Transverse colon (tissue), 4 donors: ENCODE results near the gene SNTN. TPM values are rescaled to one million over a fixed set of nuclear protein-coding genes. Genes with fewer than 3 reads are reported as not detected.

Experiments
- DNase-seq: peaks from one replicate; pipeline ENCODE4 v3.0.0-alpha.2; 2019
- H3K27ac ChIP-seq, 4 donors: fragments of 200-600 bp; sonication (generic); 2 replicates each; pipeline ENCODE4 v1.5.1; 2016 to 2018; ENCODE audit warnings: inconsistent platforms in 4 of 4
- H3K27me3 ChIP-seq: fragments of 200-600 bp; sonication (generic); 2 replicates; pipeline ENCODE4 v1.5.1; 2017; ENCODE audit warnings: inconsistent platforms
- H3K36me3 ChIP-seq, 4 donors: fragments of 200-600 bp; sonication (generic); 2 replicates each; pipeline ENCODE4 v1.5.1; 2017 to 2019; ENCODE audit warnings: inconsistent platforms in 4 of 4
- H3K4me1 ChIP-seq, 4 donors: fragments of 200-600 bp; sonication (generic); 2 replicates each; pipeline ENCODE4 v1.5.1; 2017 to 2020; ENCODE audit warnings: inconsistent platforms in 4 of 4
- H3K4me3 ChIP-seq, 4 donors: fragments of 200-600 bp; sonication (generic); 1 replicate in 1 of 4; 2 replicates in 3 of 4; pipeline versions ENCODE4 v1.5.1 to v1.6.1; 2017 to 2019; ENCODE audit warnings: inconsistent platforms in 4 of 4
- H3K9me3 ChIP-seq, 2 donors: fragments of 200-600 bp; sonication (generic); 2 replicates each; pipeline ENCODE4 v1.5.1; 2017 to 2019; ENCODE audit warnings: inconsistent platforms in 2 of 2
- CTCF ChIP-seq, 5 experiments: fragments of 200-600 bp in 3 of 5; fragments of 450-650 bp in 2 of 5; sonication (generic) in 3 of 5; IDR thresholded peaks; 1 replicate in 2 of 5; 2 replicates in 3 of 5; pipeline ENCODE4 v1.5.1; 2016 to 2017; ENCODE audit warnings: antibody characterized with exemption in 5 of 5, inconsistent platforms in 3 of 5, mild to moderate bottlenecking in 2 of 5, moderate library complexity in 1 of 5
- EP300 ChIP-seq: sonication (generic); formaldehyde crosslinking; IDR thresholded peaks from one replicate; pipeline ENCODE4 v1.6.1; 2017; ENCODE audit warnings: antibody characterized with exemption, low read depth
- POLR2A ChIP-seq: fragments of 450-650 bp; IDR thresholded peaks from one replicate; pipeline ENCODE4 v1.6.1; 2016; ENCODE audit warnings: antibody characterized with exemption, mild to moderate bottlenecking, moderate library complexity
- POLR2AphosphoS5 ChIP-seq, 3 donors: sonication (generic); formaldehyde crosslinking; IDR thresholded peaks; one replicate each; pipeline ENCODE4 v1.6.1; 2016; ENCODE audit warnings: antibody characterized with exemption in 3 of 3
- WGBS, 2 donors: methylation state at CpG; one replicate each; pipeline ENCODE4 v1.1.5; 2018; ENCODE audit warnings: low coverage in 1 of 2; 5-methylcytosine and 5-hydroxymethylcytosine counted together
- in situ Hi-C, 4 donors: fragments of 200-750 bp; cut with MboI; loops; one replicate each; pipeline versions ENCODE4 v1.15.0 to v1.15.1; 2017; ENCODE audit warnings: low sequenced_read_pairs in 3 of 4, low pct_ligation_motif_present in 1 of 4, low pct_unique_long_range_greater_than_20kb in 1 of 4
- intact Hi-C: fragments of 100-400 bp; cut with DNase I; formaldehyde crosslinking; loops from one replicate; pipeline ENCODE4 v1.15.1; 2023; ENCODE audit warnings: low total_unique reads
- total RNA-seq, 4 donors: library from RNA; depleted of rRNA; stranded (reverse); fragments of >200 nt; gene quantifications; one replicate each; pipeline ENCODE4 v1.1.0, GENCODE V29; 2016

The SNTN gene
- total RNA-seq, 4 donors from 2014 or later, result not detected

GRCh38 chr3:63655519-63655918, 3.0 kb downstream of the SNTN start:
- H3K9me3 ChIP-seq, result no peaks in the 10 kb centered on the region
- H3K4me3 ChIP-seq, result no peak overlapping the region
- intact Hi-C loops (no loop called here), in situ Hi-C loops (no loop called here)
- DNase-seq, result no peak
- TF ChIP-seq POLR2A (no peak), EP300 (no peak), POLR2AphosphoS5 (IDR thresholded peaks at IDR 0.05) (no peak), CTCF (IDR thresholded peaks at IDR 0.05) (no peak)
- WGBS, 2 donors, result 63 to 70% methylated on average over 4 of the region's 4 CpGs
- no peaks in the 10 kb centered on the region for H3K4me1 ChIP-seq
- no peak overlapping the region for H3K27ac ChIP-seq
- no peaks in the 10 kb centered on the region for H3K36me3 ChIP-seq
- H3K27me3 ChIP-seq, result no peaks in the 10 kb centered on the region

GRCh38 chr3:63656786-63657185, 4.3 kb downstream of the SNTN start:
- Histone ChIP-seq H3K36me3 (no peaks in the 10 kb centered on the region), H3K27ac (no peak overlapping the region), H3K4me1 (no peaks in the 10 kb centered on the region), H3K27me3 (no peaks in the 10 kb centered on the region), H3K9me3 (no peaks in the 10 kb centered on the region), H3K4me3 (no peak overlapping the region)
- no peak for DNase-seq
- WGBS, 2 donors, result 77 to 90% methylated on average over 5 to 6 of the region's 6 CpGs
- in situ Hi-C loops (no loop called here), intact Hi-C loops (no loop called here)
- TF ChIP-seq CTCF (IDR thresholded peaks at IDR 0.05) (no peak), POLR2AphosphoS5 (IDR thresholded peaks at IDR 0.05) (no peak)

GRCh38 chr3:63661242-63661641, 8.8 kb downstream of the SNTN start:
- Histone ChIP-seq H3K4me3 (no peak overlapping the region), H3K27ac (no peak overlapping the region), H3K4me1 (no peaks in the 10 kb centered on the region), H3K9me3 (no peaks in the 10 kb centered on the region), H3K36me3 (no peaks in the 10 kb centered on the region), H3K27me3 (no peaks in the 10 kb centered on the region)
- TF ChIP-seq EP300 (no peak), POLR2AphosphoS5 (IDR thresholded peaks at IDR 0.05) (no peak), CTCF (IDR thresholded peaks at IDR 0.05) (no peak), POLR2A (no peak)
- in situ Hi-C loops, result no loop called here
- intact Hi-C loops, result no loop called here
- DNase-seq, result no peak
- WGBS, 2 donors, result 55 to 82% methylated on average over 1 of the region's 1 CpG

GRCh38 chr3:63662011-63662410, 9.5 kb downstream of the SNTN start:
- intact Hi-C loops (no loop called here), in situ Hi-C loops (no loop called here)
- Histone ChIP-seq H3K27me3 (no peaks in the 10 kb centered on the region), H3K36me3 (no peaks in the 10 kb centered on the region), H3K4me3 (no peak overlapping the region), H3K9me3 (no peaks in the 10 kb centered on the region), H3K4me1 (no peaks in the 10 kb centered on the region), H3K27ac (no peak overlapping the region)
- 73% methylated on average over 4 of the region's 4 CpGs; no CpG with 5 or more reads in 1 of the 2 donors for WGBS, 2 donors
- no peak for DNase-seq
- no peak for TF ChIP-seq CTCF (IDR thresholded peaks at IDR 0.05)
- no peak for TF ChIP-seq EP300
- TF ChIP-seq POLR2AphosphoS5 (IDR thresholded peaks at IDR 0.05), result no peak
- TF ChIP-seq POLR2A, result no peak
